ENCODE measurements around the gene OR4D1. TPM values are rescaled to one million over a fixed set of nuclear protein-coding genes. Genes with fewer than 3 reads are reported as not detected.

The OR4D1 gene
- total RNA-seq, 1 donor from 2014 or later: not detected

- Histone ChIP-seq H3K4me2 (ENCODE audit: low read length) (no peak within 1 kb of the TSS), H3K9me3 (ENCODE audit: insufficient read depth, low read depth, low read length) (no peaks in the 10 kb centered on the region), H3K9ac (ENCODE audit: low read length) (no peak within 1 kb of the TSS), H3K27ac (ENCODE audit: low read depth, low read length) (no peak within 1 kb of the TSS), H4K20me1 (ENCODE audit: insufficient read depth, low read length) (no peaks in the 10 kb centered on the region), H3K36me3 (ENCODE audit: insufficient read depth, low read length) (no peaks in the 10 kb centered on the region), H3K79me2 (ENCODE audit: insufficient read depth, low read length) (no peaks in the 10 kb centered on the region), H3K4me3 (ENCODE audit: insufficient read depth, low read depth, low read length) (no peak within 1 kb of the TSS), H3K4me1 (ENCODE audit: insufficient read depth, low read length) (peaks cover 10% of the 10 kb centered on the region), H2AFZ (ENCODE audit: low read depth, low read length) (no peak within 1 kb of the TSS), H3K27me3 (ENCODE audit: insufficient read depth, low read length) (peaks cover 11% of the 10 kb centered on the region)
- Mint-ChIP-seq H3K27ac (ENCODE audit: unreplicated experiment) (no peak within 1 kb of the TSS), H3K4me1 (ENCODE audit: low read depth, unreplicated experiment) (no peaks in the 10 kb centered on the region), H3K9me3 (ENCODE audit: unreplicated experiment) (peaks cover 1% of the 10 kb centered on the region), H3K27me3 (ENCODE audit: low read depth, unreplicated experiment) (peaks cover 53% of the 10 kb centered on the region), H3K36me3 (ENCODE audit: low read depth, unreplicated experiment) (no peaks in the 10 kb centered on the region), H3K4me3 (ENCODE audit: unreplicated experiment) (no peak within 1 kb of the TSS)
- DNase-seq (ENCODE audit: low read depth) (no peak), FAIRE-seq (no peak)
- TF ChIP-seq CTCF (IDR thresholded peaks at IDR 0.05; ENCODE audit: insufficient read depth, low read depth, low read length) (no peak), EZH2 (IDR thresholded peaks at IDR 0.05; ENCODE audit: insufficient read depth, low read length) (no peak)
Measured at GRCh38 chr17:58192612-58193011, 44.4 kb downstream of the OR4D1 start, which contains the start of gene EPX. Gene EPX (plus strand): TSS chr17:58192726. CDS start chr17:58192847, 121 bp downstream.

GRCh38 chr17:58193641-58194255 lies 45.6 kb downstream of the OR4D1 start:
- TF ChIP-seq EZH2 (IDR thresholded peaks at IDR 0.05; ENCODE audit: insufficient read depth, low read length) (no peak), CTCF (IDR thresholded peaks at IDR 0.05; ENCODE audit: insufficient read depth, low read depth, low read length) (no peak)
- H3K9me3 ChIP-seq (ENCODE audit: insufficient read depth, low read depth, low read length): no peaks in the 10 kb centered on the region
- no peak overlapping the region for H3K4me3 ChIP-seq (ENCODE audit: insufficient read depth, low read depth, low read length)
- H3K27ac ChIP-seq (ENCODE audit: low read depth, low read length): no peak overlapping the region
- Mint-ChIP-seq H3K4me1 (ENCODE audit: low read depth, unreplicated experiment) (no peaks in the 10 kb centered on the region), H3K27ac (ENCODE audit: unreplicated experiment) (no peak overlapping the region), H3K36me3 (ENCODE audit: low read depth, unreplicated experiment) (no peaks in the 10 kb centered on the region), H3K9me3 (ENCODE audit: unreplicated experiment) (peaks cover 1% of the 10 kb centered on the region), H3K4me3 (ENCODE audit: unreplicated experiment) (no peak overlapping the region), H3K27me3 (ENCODE audit: low read depth, unreplicated experiment) (peaks cover 55% of the 10 kb centered on the region)
- H3K27me3 ChIP-seq (ENCODE audit: insufficient read depth, low read length): peaks cover 10% of the 10 kb centered on the region
- no peak overlapping the region for H3K9ac ChIP-seq (ENCODE audit: low read length)
- H3K79me2 ChIP-seq (ENCODE audit: insufficient read depth, low read length): no peaks in the 10 kb centered on the region
- DNase-seq (ENCODE audit: low read depth) (no peak), FAIRE-seq (no peak)
- no peak overlapping the region for H2AFZ ChIP-seq (ENCODE audit: low read depth, low read length)
- no peaks in the 10 kb centered on the region for H4K20me1 ChIP-seq (ENCODE audit: insufficient read depth, low read length)
- peaks cover 10% of the 10 kb centered on the region for H3K4me1 ChIP-seq (ENCODE audit: insufficient read depth, low read length)
- no peaks in the 10 kb centered on the region for H3K36me3 ChIP-seq (ENCODE audit: insufficient read depth, low read length)
- H3K4me2 ChIP-seq (ENCODE audit: low read length): no peak overlapping the region

- H3K4me1 ChIP-seq (ENCODE audit: insufficient read depth, low read length): no peaks in the 10 kb centered on the region
- FAIRE-seq: no peak
- H3K27ac ChIP-seq (ENCODE audit: low read depth, low read length): no peak overlapping the region
- H4K20me1 ChIP-seq (ENCODE audit: insufficient read depth, low read length): no peaks in the 10 kb centered on the region
- Mint-ChIP-seq H3K9me3 (ENCODE audit: unreplicated experiment) (peaks cover 1% of the 10 kb centered on the region), H3K27me3 (ENCODE audit: low read depth, unreplicated experiment) (peaks cover 55% of the 10 kb centered on the region), H3K36me3 (ENCODE audit: low read depth, unreplicated experiment) (no peaks in the 10 kb centered on the region), H3K4me3 (ENCODE audit: unreplicated experiment) (no peak overlapping the region), H3K4me1 (ENCODE audit: low read depth, unreplicated experiment) (no peaks in the 10 kb centered on the region), H3K27ac (ENCODE audit: unreplicated experiment) (no peak overlapping the region)
- H3K4me3 ChIP-seq (ENCODE audit: insufficient read depth, low read depth, low read length): no peak overlapping the region
- no peak overlapping the region for H3K9ac ChIP-seq (ENCODE audit: low read length)
- H3K79me2 ChIP-seq (ENCODE audit: insufficient read depth, low read length): no peaks in the 10 kb centered on the region
- H3K36me3 ChIP-seq (ENCODE audit: insufficient read depth, low read length): no peaks in the 10 kb centered on the region
- no peak for DNase-seq (ENCODE audit: low read depth)
- H2AFZ ChIP-seq (ENCODE audit: low read depth, low read length): no peak overlapping the region
- peaks cover 10% of the 10 kb centered on the region for H3K27me3 ChIP-seq (ENCODE audit: insufficient read depth, low read length)
- TF ChIP-seq CTCF (IDR thresholded peaks at IDR 0.05; ENCODE audit: insufficient read depth, low read depth, low read length) (no peak), EZH2 (IDR thresholded peaks at IDR 0.05; ENCODE audit: insufficient read depth, low read length) (no peak)
- no peaks in the 10 kb centered on the region for H3K9me3 ChIP-seq (ENCODE audit: insufficient read depth, low read depth, low read length)
- H3K4me2 ChIP-seq (ENCODE audit: low read length): no peak overlapping the region
Measured at GRCh38 chr17:58195518-58196123, 47.4 kb downstream of the OR4D1 start.
